Measurements from ENCODE around the gene TMEM178B.

Gene TMEM178B

DNA sequence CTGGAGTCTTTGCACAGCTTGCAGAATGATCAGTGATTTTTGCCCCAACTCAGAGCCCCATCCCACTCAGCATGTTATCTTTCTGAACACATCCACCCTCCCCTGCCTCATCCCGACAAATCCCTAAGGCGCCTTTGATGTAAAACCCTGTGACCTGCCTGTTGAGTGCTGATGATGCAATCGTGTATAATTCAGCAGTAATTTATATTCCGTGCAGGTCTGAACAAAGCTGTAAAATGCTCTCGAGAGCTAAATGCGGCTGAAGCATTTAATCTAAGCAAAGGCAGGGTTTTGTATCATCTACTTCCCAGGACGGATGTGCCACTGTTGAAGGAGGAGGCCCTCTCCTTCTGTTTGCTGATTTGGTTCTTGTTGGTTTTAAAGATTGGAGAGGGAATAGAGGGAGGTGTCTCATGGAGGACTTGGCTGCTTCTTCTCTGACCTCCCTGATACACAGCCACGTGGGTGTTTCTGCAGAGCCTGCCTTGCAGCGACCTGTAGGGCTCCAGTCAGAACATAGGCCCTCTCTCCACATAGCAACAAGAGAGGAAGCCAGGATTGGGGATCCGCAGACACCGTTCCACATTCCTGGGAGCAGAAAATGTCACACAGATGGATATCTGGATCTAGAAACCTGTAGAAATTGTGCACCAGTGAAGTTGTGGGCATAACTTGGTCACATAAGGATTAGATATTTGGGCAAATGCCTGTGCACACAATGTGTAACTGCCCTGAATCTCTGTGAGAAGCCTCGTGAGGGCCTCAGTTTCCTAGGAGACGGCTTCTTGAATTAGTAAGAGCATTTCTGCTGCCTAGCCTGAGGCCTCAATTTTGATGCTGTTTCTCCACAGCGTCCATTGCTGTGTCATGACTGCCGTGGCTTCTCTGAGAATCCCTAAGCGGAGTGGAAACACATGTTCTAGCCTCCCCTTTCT, 387.2 kb downstream of the TMEM178B start:
- DNase-seq (ENCODE audit: low spot score) (no peak), FAIRE-seq (no peak)

DNA sequence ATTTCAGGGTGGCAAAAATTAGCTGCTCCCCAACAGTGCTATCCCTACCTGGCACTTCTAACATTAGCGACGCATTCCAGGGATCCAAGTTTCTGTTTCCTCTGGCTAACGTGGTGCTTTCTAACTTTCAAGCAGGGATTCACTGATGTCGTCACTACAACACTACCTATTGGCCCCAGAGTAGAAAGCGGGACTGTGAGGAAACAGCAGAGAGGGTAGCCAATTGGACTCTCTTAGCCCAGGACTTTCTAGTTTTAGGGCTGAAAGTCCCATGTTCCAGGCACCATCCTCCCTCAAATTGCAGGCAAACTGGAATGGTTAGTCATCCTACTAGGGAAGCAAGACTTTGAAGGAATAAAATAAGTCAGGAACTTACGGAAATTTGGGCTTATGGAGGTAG, 388.1 kb downstream of the TMEM178B start:
- DNase-seq (ENCODE audit: low spot score) (no peak), FAIRE-seq (no peak)

DNA sequence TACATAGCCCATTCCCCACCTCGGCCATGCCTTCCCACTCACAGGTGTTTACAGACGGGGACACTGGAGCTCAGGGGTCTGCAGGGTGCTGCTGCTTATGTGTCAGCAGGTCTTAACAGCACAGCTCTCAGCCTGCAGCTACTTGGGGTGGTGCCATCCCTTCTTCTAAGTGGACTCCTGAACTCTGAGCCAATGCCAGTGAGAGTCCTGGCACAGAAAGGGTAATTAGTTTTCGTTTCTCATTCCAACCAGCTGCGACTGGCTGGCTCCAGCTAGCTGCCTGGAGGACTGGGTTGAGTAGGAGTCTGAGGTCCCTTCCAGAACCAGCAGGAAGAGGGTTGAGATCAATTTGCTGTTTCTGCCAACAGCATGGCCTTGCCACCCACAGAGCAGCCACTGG, 389.1 kb downstream of the TMEM178B start:
- DNase-seq (ENCODE audit: low spot score) (no peak), FAIRE-seq (no peak)

DNA sequence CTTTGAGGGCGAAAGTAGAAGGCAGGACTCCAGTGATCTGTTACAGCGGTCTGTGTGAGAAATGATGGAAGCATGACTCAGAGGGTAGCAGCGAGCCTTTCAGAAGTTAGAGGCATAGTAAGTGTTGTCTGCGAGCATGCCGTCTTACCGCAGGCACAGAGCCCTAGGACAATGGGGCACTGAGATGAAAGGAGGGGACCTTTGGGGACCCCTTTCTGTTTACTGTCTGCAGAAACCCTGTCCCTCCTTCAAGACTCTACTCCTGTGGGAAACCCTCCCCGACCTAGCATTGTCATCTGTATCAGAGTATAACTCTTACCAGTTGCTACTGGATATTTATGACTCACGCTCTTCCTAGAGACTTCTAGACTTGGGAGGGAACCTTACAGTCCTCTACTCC, 390.1 kb downstream of the TMEM178B start:
- DNase-seq (ENCODE audit: low spot score) (peak; percentile 91), FAIRE-seq (peak; percentile 95)

DNA sequence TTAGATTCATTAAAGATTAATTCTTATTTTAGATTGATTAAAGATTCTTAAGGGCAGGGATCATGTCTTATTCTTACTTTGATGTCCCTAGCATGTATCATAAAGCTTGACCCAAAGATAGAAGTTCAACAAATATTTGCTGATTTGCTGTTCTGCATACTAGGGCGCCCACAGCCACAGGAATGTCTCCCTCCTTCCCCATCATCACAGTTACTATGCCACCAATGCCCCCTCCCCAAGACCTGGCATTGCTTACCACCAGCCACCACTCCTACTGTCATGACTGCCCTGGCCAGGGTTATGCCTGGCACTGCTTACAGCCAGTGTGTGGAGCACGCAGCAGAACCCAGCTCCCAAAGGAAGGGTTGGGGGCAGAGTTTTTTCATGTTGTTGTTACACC, 390.7 kb downstream of the TMEM178B start:
- DNase-seq (ENCODE audit: low spot score) (peak; percentile 67), FAIRE-seq (no peak)

DNA sequence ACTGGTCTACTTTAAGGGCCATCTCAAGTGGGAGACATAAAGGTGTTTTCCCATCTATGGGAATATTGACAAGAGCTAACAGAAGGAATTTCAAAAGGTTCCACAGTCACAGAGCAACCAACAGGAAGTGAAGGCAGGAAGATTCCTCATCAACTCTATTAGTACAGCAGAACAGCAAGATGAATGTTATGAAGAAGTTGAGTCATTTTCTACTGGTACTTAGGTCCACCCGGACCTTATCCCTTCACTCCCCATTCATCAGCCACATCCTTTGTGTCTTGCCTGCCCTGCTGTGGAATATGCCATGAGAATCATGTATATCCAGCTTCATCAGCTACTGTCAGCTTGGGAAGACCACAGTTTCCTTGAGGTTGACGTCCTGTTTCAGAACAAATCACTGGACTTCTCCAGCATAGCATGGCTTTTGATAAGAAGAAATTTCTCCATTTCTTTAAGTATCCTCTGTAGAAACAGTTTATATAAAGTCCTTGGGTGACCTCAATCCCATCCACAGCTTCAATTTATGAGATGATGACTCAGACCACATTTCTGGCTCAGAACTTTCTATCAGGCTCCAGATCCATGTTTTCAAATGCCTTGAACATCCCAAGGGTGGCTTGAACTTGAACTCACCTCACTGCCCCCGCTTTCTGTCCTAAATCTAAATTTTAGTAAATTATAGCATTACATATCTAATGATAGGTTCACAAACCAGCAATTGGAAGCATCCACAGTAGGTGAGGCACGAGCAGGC, 392.5 kb downstream of the TMEM178B start:
- peak; percentile 69 for FAIRE-seq
- DNase-seq (ENCODE audit: low spot score) = peak; percentile 67

DNA sequence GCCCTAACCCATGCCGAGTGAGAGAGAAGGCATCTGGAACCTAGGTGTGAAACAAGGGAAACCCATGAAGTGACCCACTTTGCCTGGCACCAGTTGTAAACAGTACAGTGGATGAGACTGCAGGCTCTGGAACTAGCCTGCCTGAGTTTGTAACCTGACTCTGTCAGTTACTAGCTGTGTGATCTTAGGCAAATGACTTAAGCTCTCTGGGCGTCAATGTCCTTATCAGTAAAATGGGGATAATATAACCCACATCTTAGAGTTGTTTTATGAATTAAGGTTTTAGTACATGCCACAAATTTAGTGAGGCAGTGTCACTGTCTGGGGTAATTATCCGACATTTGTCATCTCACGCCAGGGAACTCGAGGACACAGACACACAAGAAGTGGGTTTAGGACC, 394.5 kb downstream of the TMEM178B start:
- DNase-seq (ENCODE audit: low spot score) (no peak), FAIRE-seq (no peak)

DNA sequence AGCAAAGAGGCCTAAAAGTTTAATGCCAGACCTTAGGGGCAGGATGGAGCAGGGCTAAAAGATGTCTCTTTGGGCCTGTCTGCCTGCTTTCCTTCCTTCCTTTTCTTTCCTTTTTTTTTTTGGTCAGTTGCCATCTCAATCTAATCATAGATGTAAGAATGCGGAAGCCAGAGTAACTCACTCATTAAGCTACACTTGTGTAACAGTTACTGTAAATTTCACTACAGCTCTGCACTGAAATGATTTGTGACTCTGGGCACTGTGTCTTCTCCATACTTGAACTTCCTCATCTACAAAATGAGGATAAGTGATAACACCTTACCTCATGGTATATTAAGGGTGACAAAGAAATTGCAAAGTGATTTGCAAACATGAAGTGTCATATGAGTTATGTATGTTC, 401.8 kb downstream of the TMEM178B start:
- DNase-seq (ENCODE audit: low spot score) = no peak
- no peak for FAIRE-seq

DNA sequence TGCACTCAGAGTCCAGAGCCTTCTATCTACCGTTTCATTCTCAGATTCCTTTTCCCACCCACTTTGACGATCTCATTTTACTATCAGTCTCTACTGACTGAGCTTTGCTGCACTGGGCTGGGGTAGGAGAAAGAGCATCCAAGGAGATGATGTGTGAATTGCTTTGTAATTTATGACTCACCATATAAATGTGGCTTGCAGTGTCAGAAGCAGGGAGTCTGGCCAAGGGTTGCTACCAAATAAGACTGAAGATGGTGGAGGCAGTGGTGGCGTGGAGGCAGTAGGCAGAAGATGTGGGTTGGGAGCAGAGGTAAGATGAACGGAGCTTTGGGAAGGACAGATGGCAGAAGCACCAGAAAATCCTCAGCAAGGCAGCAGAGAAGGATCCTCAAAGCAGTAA, 404.0 kb downstream of the TMEM178B start:
- FAIRE-seq (peak; percentile 80), DNase-seq (ENCODE audit: low spot score) (peak; percentile 75)

DNA sequence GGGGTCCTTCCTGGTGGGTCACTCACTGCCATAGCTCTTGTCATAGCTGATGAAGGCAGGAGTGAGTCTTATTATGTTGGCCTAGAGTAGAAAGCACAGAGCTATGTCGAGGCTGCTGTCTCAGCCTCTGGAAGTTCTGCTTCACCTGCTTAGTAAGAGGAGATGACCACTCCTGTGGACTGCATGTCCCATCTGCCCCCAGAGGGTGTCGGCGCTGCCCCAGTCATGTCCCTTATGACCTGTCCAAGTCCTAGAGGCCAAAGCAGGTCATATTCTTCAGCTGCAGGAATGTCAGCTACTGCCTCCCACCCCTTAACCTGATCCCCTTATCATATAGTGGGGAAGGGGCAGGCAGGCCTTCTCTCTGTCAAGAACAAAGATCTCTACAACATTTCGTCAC, 405.0 kb downstream of the TMEM178B start:
- FAIRE-seq = no peak
- DNase-seq (ENCODE audit: low spot score) = no peak

DNA sequence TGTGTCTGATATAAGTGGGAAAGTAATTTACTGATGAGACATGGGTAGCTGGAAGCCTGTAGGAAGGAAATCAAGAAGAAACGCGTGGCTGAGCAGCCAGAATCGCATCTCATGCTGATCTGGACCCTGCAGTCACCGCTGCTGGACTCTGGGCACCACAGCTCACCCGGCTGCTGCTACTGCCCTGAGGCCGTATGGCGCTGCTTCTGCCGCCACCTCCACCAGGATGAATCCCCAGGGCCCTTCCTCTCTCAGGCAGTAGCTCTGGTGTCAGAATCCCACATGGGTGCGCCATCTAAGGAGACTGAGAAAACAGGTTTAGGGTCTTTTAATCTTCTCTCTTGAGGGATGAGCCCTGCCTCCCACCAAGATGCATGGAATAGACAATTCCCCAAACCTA, 407.1 kb downstream of the TMEM178B start:
- FAIRE-seq (no peak), DNase-seq (ENCODE audit: low spot score) (no peak)

DNA sequence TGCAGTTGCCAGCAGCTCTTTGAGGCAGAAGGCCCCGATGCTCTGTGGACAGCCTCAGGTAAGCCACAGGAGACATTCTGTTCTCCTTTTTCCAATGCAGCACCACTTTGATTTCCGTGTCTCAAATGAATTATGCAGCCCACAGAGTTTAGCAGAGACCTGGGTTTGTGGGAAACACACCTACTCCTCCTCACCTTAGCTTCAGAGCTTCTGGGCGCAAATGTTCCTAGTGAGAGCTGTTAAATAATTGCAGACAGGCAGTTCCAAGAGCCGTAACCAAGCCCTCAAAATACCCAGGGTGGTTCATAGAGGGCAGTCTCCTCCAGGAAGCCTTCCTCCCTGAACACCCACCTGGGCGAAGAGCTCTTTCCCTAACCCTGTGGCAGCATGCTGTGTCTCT, 408.1 kb downstream of the TMEM178B start:
- no peak for FAIRE-seq

DNA sequence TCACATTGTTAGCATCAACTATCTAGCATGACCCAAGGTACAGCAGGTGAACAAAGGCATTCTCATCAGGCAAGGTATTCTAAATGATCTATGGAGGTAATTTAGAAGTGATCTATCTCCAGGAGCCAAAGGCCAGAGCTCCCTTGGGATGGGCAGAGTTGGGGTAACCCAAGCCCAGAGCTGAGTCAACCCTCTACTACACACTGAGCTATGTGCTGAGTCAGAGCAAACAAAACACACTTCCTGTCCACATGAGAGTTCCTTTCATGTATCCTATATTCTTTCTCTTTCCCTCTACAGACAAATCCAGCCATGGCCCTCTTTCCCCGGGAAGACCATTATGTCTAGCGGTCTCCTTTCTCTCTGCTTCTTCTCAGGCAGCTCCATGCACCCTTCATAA, 409.2 kb downstream of the TMEM178B start:
- DNase-seq (ENCODE audit: low spot score) (peak; percentile 79), FAIRE-seq (peak; percentile 22)

More for the DNA sequence above, 408.1 kb downstream of the TMEM178B start:
- no peak for DNase-seq (ENCODE audit: low spot score)

DNA sequence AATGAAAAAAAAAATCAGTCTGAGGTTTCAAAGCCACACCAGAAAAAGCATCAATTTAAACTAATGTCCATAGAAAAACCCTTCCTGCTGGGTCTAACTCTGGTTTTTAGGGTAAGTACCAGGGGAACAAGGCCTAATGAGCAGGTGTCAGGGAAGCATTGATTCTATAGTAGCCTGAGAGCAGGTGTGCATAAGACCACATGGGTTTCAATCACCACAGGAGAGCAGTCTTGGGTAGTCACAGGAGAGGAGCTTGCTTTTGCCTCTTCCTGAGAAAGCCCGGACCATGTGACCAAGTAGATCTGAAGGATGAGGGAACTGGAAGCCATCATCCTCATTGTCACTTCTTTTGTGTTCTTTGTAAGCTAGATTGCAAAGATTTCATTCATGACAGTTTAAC, 411.0 kb downstream of the TMEM178B start:
- FAIRE-seq (no peak), DNase-seq (ENCODE audit: low spot score) (no peak)

DNA sequence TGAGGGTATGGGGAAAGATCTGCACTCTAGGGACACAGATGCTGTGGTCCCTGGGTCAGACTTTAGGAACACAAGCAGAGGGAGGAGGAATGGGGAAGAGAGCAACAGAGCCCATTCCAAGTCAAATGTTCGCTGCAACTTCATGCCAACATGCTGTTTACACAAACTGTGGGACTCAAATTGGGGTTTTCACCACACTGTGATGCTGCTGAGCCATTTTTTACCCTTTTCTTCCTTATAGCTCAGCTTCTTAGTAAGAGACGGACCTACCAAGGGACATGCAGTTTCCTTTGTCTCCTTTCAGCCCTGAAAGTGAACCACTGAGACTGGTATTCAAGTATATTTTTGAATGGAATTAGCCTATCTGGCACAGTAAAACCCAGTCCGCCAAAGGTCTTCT, 413.1 kb downstream of the TMEM178B start:
- DNase-seq (ENCODE audit: low spot score) (no peak), FAIRE-seq (no peak)

DNA sequence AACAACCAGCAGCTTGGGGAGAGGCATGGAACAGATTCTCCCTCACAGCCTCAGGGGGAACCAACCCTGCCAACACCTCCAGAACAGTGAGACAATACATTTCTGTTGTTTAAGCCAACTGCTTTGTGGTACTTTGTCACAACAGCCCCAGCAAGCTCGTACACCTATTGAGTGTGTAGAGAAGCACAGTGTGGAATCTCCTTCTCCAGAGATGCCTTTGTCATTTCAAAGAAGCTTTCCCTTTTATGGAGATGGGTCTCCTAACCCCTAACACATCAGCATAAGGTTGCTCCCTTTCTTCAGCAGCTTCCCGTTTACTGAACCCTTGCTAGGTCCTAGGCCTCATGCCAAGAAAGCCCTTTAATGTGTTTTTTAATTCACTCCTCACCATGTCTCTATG, 416.6 kb downstream of the TMEM178B start:
- no peak for FAIRE-seq
- no peak for DNase-seq (ENCODE audit: low spot score)

DNA sequence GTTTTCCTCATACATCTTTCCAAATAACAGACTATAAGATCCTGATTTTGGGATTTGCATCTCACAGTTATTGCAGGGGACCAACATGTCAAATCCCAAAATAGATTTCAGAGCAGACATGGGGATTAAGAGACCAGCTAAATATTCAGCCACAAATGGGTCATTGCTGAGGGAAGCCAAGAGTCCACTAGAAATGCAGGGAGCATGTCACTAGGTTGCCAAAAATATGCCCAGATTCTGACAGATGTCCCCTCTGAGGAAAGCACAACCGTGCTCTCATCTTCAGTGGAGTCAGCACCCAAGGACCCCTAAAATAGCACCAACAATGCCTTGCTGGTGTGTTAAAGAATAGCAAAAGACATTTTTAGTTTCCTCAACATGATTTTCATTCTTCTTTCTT, 421.2 kb downstream of the TMEM178B start:
- DNase-seq (ENCODE audit: low spot score) (no peak), FAIRE-seq (no peak)

DNA sequence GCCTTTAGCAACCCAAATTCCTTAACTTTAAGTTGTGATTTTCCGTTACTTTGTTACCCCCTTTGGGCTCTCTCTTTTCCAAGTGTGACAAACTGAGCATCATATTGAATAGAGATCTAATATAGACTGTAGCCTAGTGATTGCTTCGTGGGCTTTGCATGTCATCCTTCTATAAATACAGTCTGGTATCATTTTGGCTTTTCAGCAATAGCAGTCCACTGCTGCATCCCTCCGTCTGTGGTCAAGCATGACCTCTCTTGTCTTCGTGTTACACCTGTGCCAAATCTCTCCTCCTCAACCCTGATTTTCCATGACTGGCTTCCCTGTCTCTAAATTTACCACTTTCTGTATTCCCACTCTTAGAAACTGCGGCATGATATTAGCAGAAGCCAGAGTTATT, 423.5 kb downstream of the TMEM178B start:
- FAIRE-seq = no peak
- no peak for DNase-seq (ENCODE audit: low spot score)

DNA sequence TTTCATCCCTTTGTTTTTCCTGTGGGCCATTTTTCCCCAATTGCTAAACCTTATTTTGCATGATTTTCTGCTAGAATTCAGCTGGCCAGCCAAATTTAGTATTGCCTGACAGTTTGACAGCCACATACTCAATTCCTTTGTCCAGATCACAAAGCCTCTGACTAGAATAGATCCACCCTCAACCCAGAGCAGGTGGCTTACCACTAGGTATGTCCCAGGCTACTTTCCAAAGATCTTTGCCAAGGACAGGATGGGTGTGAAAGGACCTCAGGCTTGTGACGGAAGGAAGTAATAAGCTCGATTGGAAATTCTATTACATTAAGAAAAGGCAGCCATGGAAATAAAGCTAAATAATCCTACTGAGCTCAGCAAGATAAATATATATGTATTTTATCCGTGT, 426.7 kb downstream of the TMEM178B start:
- FAIRE-seq = no peak

DNA sequence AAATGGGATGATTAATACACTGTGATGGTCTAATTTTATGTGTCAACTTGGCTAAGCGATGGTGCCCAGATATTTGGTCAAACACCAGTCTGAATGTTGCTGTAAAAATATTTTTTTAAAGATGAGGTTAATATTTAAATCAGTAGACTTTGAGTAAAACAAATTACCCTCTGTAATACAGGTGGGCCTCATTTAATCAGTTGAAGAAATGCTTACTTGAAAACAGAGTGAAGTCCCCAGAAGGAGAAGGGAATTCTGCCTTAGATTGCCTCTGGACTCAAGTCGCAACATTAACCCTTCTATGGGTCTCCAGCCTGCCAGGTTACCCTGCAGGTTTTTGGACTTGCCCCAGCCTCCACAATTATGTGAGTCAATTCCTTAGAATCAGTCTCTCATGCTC, 427.6 kb downstream of the TMEM178B start:
- DNase-seq (ENCODE audit: low spot score) (no peak), FAIRE-seq (no peak)

More for the DNA sequence above, 426.7 kb downstream of the TMEM178B start:
- DNase-seq (ENCODE audit: low spot score) = no peak

DNA sequence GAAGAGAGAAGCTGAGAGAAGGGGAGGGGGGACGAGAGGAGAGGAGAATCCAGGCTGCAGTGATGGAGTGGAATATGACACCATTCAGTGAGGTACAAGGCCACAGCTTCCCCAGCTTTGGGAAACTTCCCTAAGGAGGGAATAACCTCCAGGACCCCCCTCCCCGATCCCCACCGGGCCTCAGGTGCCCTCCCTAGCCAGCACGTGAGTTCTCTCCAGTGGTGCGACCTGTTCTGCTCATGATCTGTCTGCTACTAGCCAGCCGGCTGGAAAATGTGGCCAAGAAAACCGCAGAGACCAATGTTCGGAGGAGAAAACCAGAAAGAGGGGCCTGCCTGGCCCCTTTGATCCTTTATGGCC, 437.4 kb downstream of the TMEM178B start:
- DNase-seq (ENCODE audit: low spot score) = no peak
- no peak for FAIRE-seq

DNA sequence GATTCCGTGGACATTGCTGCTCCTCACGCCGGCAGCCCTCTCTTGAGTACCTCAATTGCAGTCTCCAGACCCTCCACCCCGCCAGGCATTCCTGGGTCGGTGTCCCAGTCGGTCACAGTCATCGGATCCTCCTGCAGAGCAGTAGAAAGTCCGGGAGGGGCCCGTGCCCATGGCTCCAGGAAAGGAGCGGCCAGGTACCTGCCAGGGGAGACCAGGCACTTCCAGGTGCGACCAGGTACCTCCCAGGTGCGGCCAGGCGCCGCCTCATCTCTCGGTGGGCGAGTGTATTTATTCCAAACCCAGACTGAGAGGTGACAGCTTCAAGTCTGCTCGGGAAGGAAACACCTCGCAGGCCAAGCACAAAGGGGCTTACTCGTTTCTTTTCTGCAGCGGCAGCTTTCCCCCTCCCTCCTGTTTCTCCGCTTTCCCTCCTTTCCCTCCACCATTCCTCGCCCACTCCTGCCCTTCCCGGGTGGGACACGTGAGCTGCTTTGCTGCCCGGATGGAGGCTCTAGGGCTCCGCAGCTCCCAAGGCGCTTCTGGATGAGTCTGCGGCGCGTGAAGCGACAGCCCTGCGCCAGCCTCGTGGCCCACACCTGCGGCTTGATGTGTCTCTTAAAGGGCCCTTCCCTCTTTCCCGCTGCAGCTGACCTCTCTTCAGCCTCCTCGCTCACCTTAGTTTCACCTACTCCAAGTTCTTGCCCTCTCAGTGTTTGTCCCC, 438.0 kb downstream of the TMEM178B start:
- DNase-seq (ENCODE audit: low spot score) (no peak), FAIRE-seq (no peak)

Data from RCC 7860 (cell line).